ENCODE results near the gene TDRD7. TPM values are rescaled to one million over a fixed set of nuclear protein-coding genes. Genes with fewer than 3 reads are reported as not detected.
"Not testable (repeated sequence)": the region's sequence is repeated elsewhere in the genome, so short reads cannot be mapped to it uniquely, and the experiment has no call there.

Gene TDRD7
- polyA plus RNA-seq, 2 of the 4 experiments (the other 2 are of a cell fraction), result 11.5 to 15.7 TPM

GRCh38 chr9:97487861-97488260 is 76.0 kb downstream of the TDRD7 start:
- Histone ChIP-seq H3K4me2 (no peak overlapping the region), H3K27ac (no peak overlapping the region), H3K4me3 (no peak overlapping the region), H3K9me3 (peaks cover 3% of the 10 kb centered on the region; the same call in 1 of the 3 replicates), H3K4me1 (no peaks in the 10 kb centered on the region)
- DNase-seq (ENCODE audit: low read depth in 1 of 2, low spot score in 1 of 2), result no peak
- POLR2A ChIA-PET, result no interaction called here
- FAIRE-seq, result no peak
- WGBS (ENCODE audit: missing lambda C conversion rate), result 88% methylated on average over 1 of the region's 1 CpG
- TF ChIP-seq ZFP36 (IDR thresholded peaks at IDR 0.05; ENCODE audit: borderline replicate concordance, partially characterized antibody) (no peak), CHD4 (IDR thresholded peaks at IDR 0.05; ENCODE audit: borderline replicate concordance) (no peak), HDAC2 (IDR thresholded peaks at IDR 0.05) (no peak), RNF2 (IDR thresholded peaks at IDR 0.05; ENCODE audit: borderline replicate concordance, low read depth) (no peak), FOSL2 (IDR thresholded peaks at IDR 0.05) (no peak), FOSL2 (CRISPR knock-in tag; IDR thresholded peaks at IDR 0.05) (no peak), FOXS1 (CRISPR knock-in tag; IDR thresholded peaks at IDR 0.05) (no peak), MYC (IDR thresholded peaks at IDR 0.05; ENCODE audit: borderline replicate concordance, low read length) (no peak), RFX5 (IDR thresholded peaks at IDR 0.05) (no peak), EHMT2 (IDR thresholded peaks at IDR 0.05; ENCODE audit: low read depth) (no peak), RARB (CRISPR knock-in tag; IDR thresholded peaks at IDR 0.05) (no peak), NFE2L2 (conservative IDR thresholded peaks at IDR 0.05; ENCODE audit: low read length) (no peak), PBX3 (IDR thresholded peaks at IDR 0.05) (no peak), ATOH8 (CRISPR knock-in tag; IDR thresholded peaks at IDR 0.05; ENCODE audit: low read depth) (no peak)
- ATAC-seq, result no peak
- CTCF ChIA-PET, result interaction anchor here (0.9 to 5.2 kb wide), 4 partner anchors 13 to 631 kb away, joined by 3 to 36 read pairs (median 4); no protein-coding TSS in a partner anchor

GRCh38 chr9:97491216-97491999 is 79.5 kb downstream of the TDRD7 start:
- DNase-seq (ENCODE audit: low read depth in 1 of 2, low spot score in 1 of 2) (no peak), FAIRE-seq (no peak), ATAC-seq (no peak)
- no peak overlapping the region for H3K4me3 ChIP-seq
- CTCF ChIA-PET, result interaction anchor here (0.7 to 1.4 kb wide), 6 partner anchors 9 to 124 kb away, joined by 3 to 6 read pairs (median 3); no protein-coding TSS in a partner anchor
- no peak for TF ChIP-seq BCL3 (IDR thresholded peaks at IDR 0.05)
- no peak for TF ChIP-seq NR3C1 (IDR thresholded peaks at IDR 0.05)
- H3K4me1 ChIP-seq, result no peaks in the 10 kb centered on the region
- POLR2A ChIA-PET, result no interaction called here
- H3K4me2 ChIP-seq, result no peak overlapping the region
- H3K9me3 ChIP-seq, result peaks cover 3% of the 10 kb centered on the region; the same call in 1 of the 3 replicates
- H3K27ac ChIP-seq, result no peak overlapping the region
- whole genome bisulfite sequencing (ENCODE audit: missing lambda C conversion rate), result 98% methylated on average over 1 of the region's 1 CpG

DNA sequence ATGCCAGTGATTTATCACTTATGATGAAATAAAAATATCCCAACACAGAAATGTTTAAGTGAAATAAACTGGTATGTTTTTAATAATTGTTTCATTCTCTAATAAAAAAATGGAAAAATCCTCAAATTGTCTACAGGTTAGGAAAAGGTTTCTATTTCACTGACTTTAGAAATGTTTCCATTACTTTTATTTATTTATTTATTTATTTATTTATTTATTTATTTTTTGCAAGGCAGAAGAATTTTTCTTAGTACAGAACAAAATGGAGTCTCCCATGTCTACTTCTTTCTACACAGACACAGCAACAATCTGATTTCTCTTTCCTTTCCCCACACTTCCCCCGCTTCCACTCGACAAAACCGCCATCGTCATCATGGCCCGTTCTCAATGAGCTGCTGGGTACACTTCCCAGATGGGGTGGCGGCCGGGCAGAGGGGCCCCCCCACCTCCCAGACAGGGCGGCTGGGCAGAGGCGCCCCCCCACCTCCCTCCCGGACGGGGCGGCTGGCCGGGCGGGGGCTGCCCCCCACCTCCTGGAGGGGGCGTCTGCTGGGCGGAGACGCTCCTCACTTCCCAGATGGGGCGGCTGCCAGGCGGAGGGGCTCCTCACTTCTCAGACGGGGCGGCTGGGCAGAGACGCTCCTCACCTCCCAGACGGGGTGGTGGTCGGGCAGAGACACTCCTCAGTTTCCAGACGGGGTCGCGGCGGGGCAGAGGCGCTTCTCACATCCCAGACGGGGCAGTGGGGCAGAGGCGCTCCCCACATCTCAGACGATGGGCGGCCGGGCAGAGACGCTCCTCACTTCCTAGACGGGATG is 85.9 kb downstream of the TDRD7 start:
- DNase-seq (ENCODE audit: low read depth in 1 of 2, low spot score in 1 of 2); POLR2A ChIA-PET; H3K27ac ChIP-seq; H3K9me3 ChIP-seq; ATAC-seq; H3K4me1 ChIP-seq; FAIRE-seq; H3K4me2 ChIP-seq; H3K4me3 ChIP-seq: not testable (repeated sequence)
- 92% methylated on average over 9 of the region's 36 CpGs for WGBS (ENCODE audit: missing lambda C conversion rate)
- TF ChIP-seq ZC3H11A (IDR thresholded peaks at IDR 0.05), result peak; percentile 84
- CTCF ChIA-PET, result interaction anchor here (1.1 to 3.6 kb wide), 6 partner anchors 12 to 117 kb away, joined by 3 to 19 read pairs (median 8); partner anchors contain the start of gene TDRD7

DNA sequence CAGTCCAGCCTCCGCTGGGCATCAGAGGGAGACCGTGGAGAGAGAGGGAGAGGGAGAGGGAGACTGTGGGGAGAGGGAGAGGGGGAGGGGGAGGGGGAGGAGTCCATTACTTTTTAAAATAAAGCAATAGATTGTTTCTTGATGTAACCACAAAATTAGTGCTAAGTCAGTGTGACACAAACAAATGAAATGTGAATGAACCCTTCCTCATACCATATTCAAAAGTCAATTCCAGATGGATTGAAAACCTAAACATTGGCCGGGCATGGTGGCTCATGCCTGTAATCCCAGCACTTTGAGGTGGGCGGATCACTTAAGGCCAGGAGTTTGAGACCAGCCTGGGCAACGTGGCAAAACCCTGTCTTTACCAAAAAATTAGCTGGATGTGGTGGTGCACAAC is 87.0 kb downstream of the TDRD7 start:
- H3K4me3 ChIP-seq; H3K4me2 ChIP-seq; FAIRE-seq; H3K27ac ChIP-seq; ATAC-seq; DNase-seq (ENCODE audit: low read depth in 1 of 2, low spot score in 1 of 2); H3K9me3 ChIP-seq; POLR2A ChIA-PET; H3K4me1 ChIP-seq: not testable (repeated sequence)
- CTCF ChIA-PET, result interaction anchor here (0.7 to 1.0 kb wide), 3 partner anchors 32 to 116 kb away, joined by 3 read pairs; no protein-coding TSS in a partner anchor
- 70% methylated on average over 5 of the region's 5 CpGs for WGBS (ENCODE audit: missing lambda C conversion rate)

All from A549 (cell line).